Measurements from ENCODE around the gene ARHGAP15.

ARHGAP15 gene

GRCh38 chr2:143734507-143734906 is 605.3 kb downstream of the ARHGAP15 start:
- DNase-seq: no peak

- DNase-seq: no peak
These were observed 607.7 kb downstream of the ARHGAP15 start for GRCh38 chr2:143736904-143737303.

- no peak for DNase-seq
These were observed 611.2 kb downstream of the ARHGAP15 start for GRCh38 chr2:143740431-143740830.

DNA sequence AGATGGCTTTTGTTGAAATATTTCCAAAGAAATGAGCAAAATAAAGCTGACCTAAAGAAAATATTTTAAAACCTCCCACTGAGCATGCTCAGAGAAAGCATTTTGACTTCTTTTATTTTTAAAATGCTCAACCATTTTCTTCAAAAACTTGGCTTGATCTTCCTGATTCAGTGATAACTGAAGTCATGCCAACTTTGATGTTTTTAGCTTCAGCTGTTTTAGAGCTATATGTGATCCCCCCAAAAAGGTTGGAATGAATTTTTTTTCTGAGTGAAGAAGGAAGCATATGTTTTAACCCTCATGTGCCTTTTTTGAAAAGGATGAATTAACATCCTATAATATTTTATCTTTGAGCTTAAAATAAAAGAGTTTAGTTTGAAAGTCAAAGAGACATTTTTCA is 612.0 kb downstream of the ARHGAP15 start:
- DNase-seq: no peak

DNA sequence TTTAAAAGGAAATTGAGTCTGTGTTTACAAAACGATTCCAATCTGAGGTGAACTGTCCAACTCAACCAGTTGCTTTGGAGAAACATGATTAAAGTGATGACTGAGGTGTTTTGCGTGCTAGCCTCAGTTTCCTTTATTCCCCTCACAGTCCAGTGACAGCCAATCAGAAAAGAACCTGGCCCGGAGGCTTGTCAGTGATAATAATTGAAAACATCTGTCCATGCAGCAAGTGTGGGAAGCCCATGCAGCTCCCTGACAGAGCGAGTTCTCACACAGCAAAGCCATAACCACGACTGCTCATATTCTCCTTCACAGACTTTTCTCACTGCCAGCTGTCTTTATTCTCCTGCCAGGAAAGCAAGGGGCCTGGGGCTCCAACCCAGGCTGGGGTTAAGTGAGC is 613.4 kb downstream of the ARHGAP15 start:
- no peak for DNase-seq

GRCh38 chr2:143744114-143744513 is 614.9 kb downstream of the ARHGAP15 start:
- DNase-seq: no peak

GRCh38 chr2:143745060-143745459 is 615.8 kb downstream of the ARHGAP15 start:
- DNase-seq: no peak

DNA sequence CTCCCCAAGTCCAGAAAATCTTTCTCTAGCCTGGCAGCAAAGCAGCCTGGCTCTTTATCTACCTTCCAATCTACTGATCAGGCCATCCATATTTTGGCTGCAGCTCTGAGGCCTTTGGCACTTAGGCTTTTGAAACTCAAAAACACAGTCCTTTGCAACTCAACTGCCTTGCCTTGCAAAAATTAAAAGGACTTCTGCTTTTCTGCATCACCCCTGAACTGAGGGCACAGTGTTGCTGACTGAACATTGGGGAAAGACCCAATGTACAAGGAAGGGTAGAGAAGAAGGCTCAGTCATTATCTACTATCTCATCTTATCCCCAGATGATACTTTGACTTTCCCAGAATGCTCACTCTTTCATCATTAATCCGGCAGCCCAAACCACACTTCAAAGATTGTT is 625.5 kb downstream of the ARHGAP15 start:
- no peak for DNase-seq

DNA sequence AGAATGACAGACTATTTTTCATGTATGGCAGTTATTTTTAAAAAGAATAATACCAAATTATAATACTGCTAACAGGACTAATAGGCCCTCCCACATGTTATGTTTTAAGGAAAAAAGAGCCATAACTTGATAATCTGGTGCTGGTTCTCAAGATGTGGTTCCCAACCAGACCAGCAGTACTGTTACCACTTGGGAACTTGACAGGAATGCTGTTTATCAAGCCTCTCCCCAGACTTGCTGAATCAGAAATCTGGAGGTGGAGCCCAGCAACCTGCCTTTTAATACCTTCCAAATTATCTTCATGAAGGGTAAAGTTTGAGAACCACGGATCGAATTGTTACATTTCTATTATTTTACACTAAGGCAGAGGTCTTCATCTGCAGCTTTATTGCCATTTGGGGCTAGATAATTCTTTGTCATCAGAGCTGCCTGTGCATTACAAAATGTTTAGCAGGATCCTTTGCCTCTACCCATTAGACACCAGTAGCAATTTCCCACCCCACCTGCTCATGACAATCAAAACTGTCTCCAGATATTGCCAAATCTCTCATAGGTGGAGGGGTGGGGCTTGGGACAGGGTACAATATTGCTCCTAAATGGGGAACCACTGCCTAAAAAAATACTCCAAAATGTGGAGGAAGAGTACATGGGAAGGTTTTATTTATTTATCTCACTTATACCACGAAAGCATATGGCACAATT is 629.6 kb downstream of the ARHGAP15 start:
- no peak for DNase-seq

GRCh38 chr2:143759455-143759854 is 630.2 kb downstream of the ARHGAP15 start:
- DNase-seq: no peak

- no peak for DNase-seq
These were observed 633.1 kb downstream of the ARHGAP15 start for GRCh38 chr2:143762176-143762928.

DNA sequence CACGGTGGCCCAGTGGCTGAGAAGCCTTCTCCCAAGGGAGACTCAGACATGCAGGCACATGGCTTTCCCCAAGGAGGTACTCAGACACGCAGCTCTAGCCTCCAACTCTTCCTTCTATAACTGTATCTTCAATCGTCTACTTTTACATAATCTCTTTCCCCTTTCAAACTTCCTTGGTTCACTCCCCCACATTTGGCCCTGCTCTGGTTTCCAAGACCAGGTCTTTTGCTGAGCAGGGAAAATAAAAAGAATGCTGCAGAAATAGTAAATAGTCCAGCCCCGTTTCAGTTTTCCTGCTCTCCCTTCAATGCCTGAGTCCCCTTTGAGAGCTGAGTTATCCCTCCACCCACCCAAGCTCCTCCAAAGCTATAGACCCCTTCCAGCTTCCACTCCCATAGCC is 635.0 kb downstream of the ARHGAP15 start:
- no peak for DNase-seq

DNA sequence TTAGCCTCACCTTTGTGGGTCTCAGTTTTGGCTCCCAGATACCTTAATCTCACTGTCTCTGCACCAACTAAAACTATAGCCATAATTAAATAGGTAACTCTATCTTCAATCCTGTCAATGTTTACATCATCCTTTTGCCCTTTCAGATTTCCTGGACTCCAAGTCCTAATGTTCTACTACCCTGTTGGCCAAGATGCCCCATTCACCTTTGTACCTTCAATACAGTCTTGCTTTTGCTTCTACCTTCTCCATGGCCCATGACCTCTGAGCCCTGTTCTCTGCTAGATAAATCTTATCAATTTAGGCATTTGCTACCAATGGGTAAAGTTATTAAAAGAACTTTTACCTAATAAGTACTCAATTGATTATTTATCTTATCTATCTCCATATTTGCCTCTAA is 635.5 kb downstream of the ARHGAP15 start:
- no peak for DNase-seq

DNA sequence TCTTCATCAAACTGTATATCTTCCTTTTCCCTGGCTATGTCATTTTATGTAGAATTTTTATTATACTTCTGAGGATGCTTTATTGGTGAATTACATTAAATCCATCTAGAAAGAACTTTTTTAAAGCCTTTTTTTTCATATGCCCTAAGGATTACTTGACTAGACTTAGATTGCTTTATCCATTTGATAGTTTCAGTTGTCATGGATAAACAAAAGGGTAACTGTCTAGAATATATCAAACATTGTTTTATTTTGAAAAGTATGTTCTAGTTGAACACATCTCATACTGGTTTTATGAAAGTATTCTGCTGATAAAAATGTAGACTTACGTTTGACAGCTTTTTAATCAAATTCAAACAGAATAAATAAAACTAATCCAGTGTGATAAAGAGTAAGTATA is 639.8 kb downstream of the ARHGAP15 start:
- no peak for DNase-seq

GRCh38 chr2:143771939-143772338 is 642.7 kb downstream of the ARHGAP15 start:
- no peak for DNase-seq

DNA sequence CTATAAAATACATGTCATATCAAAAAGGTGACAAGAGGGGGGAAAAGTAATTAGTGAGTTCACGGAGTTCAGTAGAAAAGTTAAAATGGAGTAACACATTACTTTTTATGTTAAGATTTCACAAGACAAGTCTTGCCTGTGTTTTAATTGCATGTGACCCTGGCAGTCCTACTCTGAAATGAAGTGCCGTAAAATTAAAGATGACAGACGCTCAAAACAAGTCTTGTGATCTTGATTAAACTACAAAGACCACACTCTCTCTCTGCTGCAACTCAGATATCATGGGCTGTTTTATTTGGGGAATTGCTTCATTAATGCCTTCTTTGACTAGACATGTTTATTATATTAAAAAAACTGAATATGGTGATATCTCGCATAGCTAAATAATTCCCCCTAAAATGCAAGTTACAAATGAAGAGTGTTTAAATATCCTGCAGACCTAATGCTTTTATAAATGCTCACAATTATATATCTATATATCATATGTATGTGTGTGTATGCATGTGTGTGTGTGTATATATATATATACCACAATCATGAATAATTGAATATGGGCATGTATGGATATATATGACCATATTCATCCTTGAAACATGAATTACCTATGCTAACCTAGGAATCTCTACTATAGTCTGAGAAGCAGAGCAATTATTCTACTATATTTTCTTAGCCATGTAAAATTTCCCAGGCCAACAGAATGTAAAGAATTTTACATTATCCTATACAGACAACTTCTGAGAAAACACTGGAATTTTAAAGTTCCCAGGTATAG is 647.5 kb downstream of the ARHGAP15 start:
- no peak for DNase-seq

DNA sequence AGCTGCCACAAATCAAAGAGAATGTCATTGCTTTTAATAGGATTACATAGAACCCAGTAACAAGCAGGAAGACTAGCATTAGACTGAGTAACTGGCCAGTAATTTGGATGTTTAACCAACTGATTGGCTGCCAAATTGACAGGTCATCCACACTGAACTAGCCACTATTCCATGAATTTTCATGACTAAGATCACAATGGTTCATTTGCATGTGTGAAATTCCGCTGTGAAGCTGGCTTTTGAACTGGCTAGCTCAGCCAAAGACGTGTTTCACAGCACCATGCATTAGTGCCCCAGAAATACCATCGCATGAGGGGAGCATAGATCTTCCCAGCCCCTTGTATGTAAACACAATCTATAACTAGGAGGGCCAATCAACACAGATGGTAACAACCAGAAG is 649.8 kb downstream of the ARHGAP15 start:
- no peak for DNase-seq

DNA sequence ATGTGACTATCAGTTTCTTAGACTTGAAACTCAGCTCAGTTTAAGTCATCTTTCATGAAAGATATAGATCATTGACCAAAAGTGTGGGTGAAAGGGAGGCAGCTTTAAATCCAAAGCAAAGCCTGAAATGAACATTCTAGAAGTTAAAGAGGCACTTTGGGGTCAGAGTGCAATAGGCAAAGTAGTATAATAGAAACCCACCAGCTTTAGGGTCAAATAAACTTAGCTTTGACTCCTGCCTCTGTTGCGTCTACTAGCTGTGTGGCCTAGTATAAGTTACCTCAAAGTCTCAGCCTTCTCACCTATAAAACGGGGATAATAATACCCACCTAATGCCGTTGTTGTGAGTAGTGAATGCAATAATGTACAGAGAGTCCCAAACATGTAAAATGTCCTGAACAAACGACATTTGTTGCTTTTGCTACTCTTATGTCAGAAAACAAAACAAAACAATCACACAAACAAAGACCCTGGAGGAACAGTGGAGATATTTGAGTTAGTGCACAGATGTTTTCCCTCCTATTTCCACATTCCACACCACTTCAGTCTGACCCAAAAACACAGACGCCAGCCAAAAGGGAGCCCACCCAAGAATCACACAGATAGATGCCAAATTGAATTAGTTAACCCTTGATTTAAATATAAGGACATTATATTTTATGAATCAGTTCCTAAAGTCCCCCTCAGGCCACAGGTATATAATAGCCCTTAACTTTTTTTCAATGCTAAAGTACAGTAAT is 657.0 kb downstream of the ARHGAP15 start:
- DNase-seq: no peak

- DNase-seq: no peak
These were observed 658.5 kb downstream of the ARHGAP15 start for GRCh38 chr2:143787674-143788073.

GRCh38 chr2:143792602-143793001 is 663.4 kb downstream of the ARHGAP15 start:
- DNase-seq: no peak

GRCh38 chr2:143793381-143793780 is 664.2 kb downstream of the ARHGAP15 start:
- no peak for DNase-seq

DNA sequence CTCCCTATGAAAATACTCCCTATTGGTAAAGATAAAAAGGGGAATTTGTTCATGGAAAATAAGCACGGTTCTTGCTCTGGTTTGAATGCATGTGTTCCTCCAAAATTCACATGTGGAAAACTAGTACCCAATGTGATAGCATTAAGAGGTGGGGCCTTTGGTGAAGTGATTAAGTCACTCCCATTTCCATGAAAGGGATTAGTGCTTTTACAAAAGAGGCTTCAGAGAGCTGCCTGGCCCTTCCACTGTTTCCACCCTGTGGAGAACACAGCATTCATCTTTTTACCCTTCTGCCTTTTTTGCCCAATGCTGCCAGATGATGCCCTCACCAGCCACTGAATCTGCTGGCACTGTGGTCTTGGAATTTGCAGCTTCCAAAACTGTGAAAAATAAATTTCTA is 666.8 kb downstream of the ARHGAP15 start:
- DNase-seq: no peak

- no peak for DNase-seq
These were observed 672.3 kb downstream of the ARHGAP15 start for GRCh38 chr2:143801561-143801960.
